Ascending aorta (tissue), 2 donors: ENCODE results near the gene CDH15. TPM values are rescaled to one million over a fixed set of nuclear protein-coding genes. Genes with fewer than 3 reads are reported as not detected.

Source experiments
- DNase-seq, 2 donors: peaks; one replicate each; pipeline ENCODE4 v3.0.0-alpha.2; 2019; ENCODE audit warnings: low spot score in 2 of 2
- H3K27ac ChIP-seq, 2 donors: fragments of 200-600 bp; sonication (generic); one replicate each; pipeline ENCODE4 v1.5.1; 2016 to 2017; ENCODE audit warnings: mild to moderate bottlenecking in 1 of 2
- H3K27me3 ChIP-seq: fragments of 200-600 bp; sonication (generic); one replicate; pipeline ENCODE4 v1.5.1; 2017
- H3K36me3 ChIP-seq, 2 donors: fragments of 200-600 bp; sonication (generic); one replicate each; pipeline ENCODE4 v1.5.1; 2016
- H3K4me1 ChIP-seq, 2 donors: fragments of 200-600 bp; sonication (generic); one replicate each; pipeline ENCODE4 v1.5.1; 2016 to 2017; ENCODE audit warnings: mild to moderate bottlenecking in 1 of 2
- H3K4me3 ChIP-seq, 2 donors: fragments of 200-600 bp; sonication (generic); one replicate each; pipeline ENCODE4 v1.5.1; 2016 to 2017; ENCODE audit warnings: mild to moderate bottlenecking in 1 of 2
- H3K9me3 ChIP-seq, 2 donors: fragments of 200-600 bp; sonication (generic); one replicate each; pipeline ENCODE4 v1.5.1; 2016
- CTCF ChIP-seq, 3 experiments: fragments of 200-600 bp in 2 of 3; fragments of 450-650 bp in 1 of 3; sonication (generic) in 2 of 3; IDR thresholded peaks; one replicate each; pipeline ENCODE4 v1.5.1; 2016 to 2019; ENCODE audit warnings: antibody characterized with exemption in 3 of 3, mild to moderate bottlenecking in 1 of 3, moderate library complexity in 1 of 3
- intact Hi-C: fragments of 100-400 bp; cut with DNase I; formaldehyde crosslinking; loops from one replicate; pipeline ENCODE4 v1.15.1; 2023
- total RNA-seq: library from RNA; depleted of rRNA; stranded (reverse); fragments of >200 nt; gene quantifications from one replicate; pipeline ENCODE4 v1.1.0, GENCODE V29; 2016

CDH15 gene
- total RNA-seq, 1 donor from 2014 or later = not detected

GRCh38 chr16:89142474-89143195 lies 28.9 kb upstream of the CDH15 start:
- intact Hi-C loops = loop anchor here (10.0 kb wide), 1 partner anchor 62 kb away; the partner anchor contains the start of gene SLC22A31
- no peak for TF ChIP-seq CTCF (IDR thresholded peaks at IDR 0.05)
- DNase-seq = no peak
- no peaks in the 10 kb centered on the region for H3K9me3 ChIP-seq
- peaks cover 42 to 68% of the 10 kb centered on the region in 2 donors for H3K36me3 ChIP-seq
- no peak overlapping the region for H3K4me3 ChIP-seq
- H3K27ac ChIP-seq = no peak overlapping the region
- no peaks in the 10 kb centered on the region for H3K4me1 ChIP-seq
- no peaks in the 10 kb centered on the region for H3K27me3 ChIP-seq

GRCh38 chr16:89143201-89143741 lies 28.3 kb upstream of the CDH15 start:
- TF ChIP-seq CTCF (IDR thresholded peaks at IDR 0.05) = no peak
- no peaks in the 10 kb centered on the region for H3K4me1 ChIP-seq
- no peak overlapping the region for H3K27ac ChIP-seq
- no peaks in the 10 kb centered on the region for H3K27me3 ChIP-seq
- peaks cover 43 to 69% of the 10 kb centered on the region in 2 donors for H3K36me3 ChIP-seq
- intact Hi-C loops = loop anchor here (10.0 kb wide), 1 partner anchor 62 kb away; the partner anchor contains the start of gene SLC22A31
- no peaks in the 10 kb centered on the region for H3K9me3 ChIP-seq
- no peak overlapping the region for H3K4me3 ChIP-seq
- no peak for DNase-seq

- no peak overlapping the region for H3K27ac ChIP-seq
- intact Hi-C loops = loop anchor here (10.0 kb wide), 1 partner anchor 61 kb away; the partner anchor contains the start of gene SLC22A31
- peaks cover 48 to 77% of the 10 kb centered on the region in 2 donors for H3K36me3 ChIP-seq
- H3K4me1 ChIP-seq = no peaks in the 10 kb centered on the region
- H3K9me3 ChIP-seq = no peaks in the 10 kb centered on the region
- TF ChIP-seq CTCF (IDR thresholded peaks at IDR 0.05) = no peak
- H3K4me3 ChIP-seq = no peak overlapping the region
- no peaks in the 10 kb centered on the region for H3K27me3 ChIP-seq
- no peak for DNase-seq
Measured at GRCh38 chr16:89143911-89144675, 27.5 kb upstream of the CDH15 start.

GRCh38 chr16:89144681-89145080 lies 26.9 kb upstream of the CDH15 start:
- Histone ChIP-seq H3K36me3 (peaks cover 53 to 82% of the 10 kb centered on the region in 2 donors), H3K4me3 (no peak overlapping the region), H3K27ac (no peak overlapping the region), H3K27me3 (no peaks in the 10 kb centered on the region), H3K4me1 (no peaks in the 10 kb centered on the region), H3K9me3 (no peaks in the 10 kb centered on the region)
- intact Hi-C loops = loop anchor here (10.0 kb wide), 1 partner anchor 60 kb away; the partner anchor contains the start of gene SLC22A31
- no peak for DNase-seq
- TF ChIP-seq CTCF (IDR thresholded peaks at IDR 0.05) = no peak

- Histone ChIP-seq H3K9me3 (no peaks in the 10 kb centered on the region), H3K27me3 (no peaks in the 10 kb centered on the region), H3K4me3 (no peak overlapping the region), H3K36me3 (peaks cover 54 to 82% of the 10 kb centered on the region in 2 donors), H3K4me1 (no peaks in the 10 kb centered on the region), H3K27ac (no peak overlapping the region)
- TF ChIP-seq CTCF (IDR thresholded peaks at IDR 0.05) = no peak
- no peak for DNase-seq
- intact Hi-C loops = loop anchor here (10.0 kb wide), 1 partner anchor 59 kb away; the partner anchor contains the start of gene SLC22A31
Measured at GRCh38 chr16:89145406-89146161, 26.0 kb upstream of the CDH15 start.
